ENCODE data around the gene WDR89.
"Not testable (repeated sequence)": the region's sequence is repeated elsewhere in the genome, so short reads cannot be mapped to it uniquely, and the experiment has no call there.

The WDR89 gene, protein sequence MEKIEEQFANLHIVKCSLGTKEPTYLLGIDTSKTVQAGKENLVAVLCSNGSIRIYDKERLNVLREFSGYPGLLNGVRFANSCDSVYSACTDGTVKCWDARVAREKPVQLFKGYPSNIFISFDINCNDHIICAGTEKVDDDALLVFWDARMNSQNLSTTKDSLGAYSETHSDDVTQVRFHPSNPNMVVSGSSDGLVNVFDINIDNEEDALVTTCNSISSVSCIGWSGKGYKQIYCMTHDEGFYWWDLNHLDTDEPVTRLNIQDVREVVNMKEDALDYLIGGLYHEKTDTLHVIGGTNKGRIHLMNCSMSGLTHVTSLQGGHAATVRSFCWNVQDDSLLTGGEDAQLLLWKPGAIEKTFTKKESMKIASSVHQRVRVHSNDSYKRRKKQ

DNA sequence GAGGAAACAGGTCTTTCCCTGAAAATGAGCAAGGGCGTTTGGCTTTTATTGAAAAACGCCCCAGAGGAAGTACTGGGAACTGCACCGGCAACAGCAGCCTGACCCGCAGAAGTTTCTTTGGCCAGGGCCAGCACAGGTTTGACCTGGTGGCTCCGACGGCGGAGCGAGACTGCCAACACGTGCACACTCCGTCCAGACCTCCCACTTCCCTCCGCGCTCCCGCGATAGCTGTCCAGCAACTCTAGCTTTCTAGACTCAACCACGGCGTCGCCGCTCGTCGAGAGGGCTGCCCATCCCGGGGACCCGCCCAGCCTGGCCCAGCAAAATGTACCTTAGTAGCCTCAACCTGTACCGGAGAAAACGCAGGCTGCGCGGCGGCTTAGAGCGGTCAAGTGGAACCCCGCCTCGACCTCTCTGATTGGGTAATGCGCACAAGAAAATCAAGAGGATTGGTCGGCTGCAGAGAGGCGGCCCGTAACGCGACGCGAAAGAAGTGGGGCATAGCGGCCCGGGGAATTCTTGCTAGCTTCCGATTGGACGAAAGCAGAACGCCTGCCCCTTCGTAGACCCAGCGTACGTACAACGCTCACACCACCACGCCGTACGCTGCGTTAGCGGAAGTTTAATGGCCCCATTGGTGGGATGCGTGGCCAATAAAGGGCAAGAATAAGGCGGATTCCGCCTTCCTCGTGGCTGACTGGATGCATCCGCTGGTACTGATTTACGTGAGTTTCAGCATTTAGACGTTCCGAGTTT, at the start of gene WDR89:
WDR89 (minus strand) TSS at position 399 of the 756 bp plus-strand sequence. CDS start 41,929 bp downstream, outside the sequence.
- DNase-seq = peak; percentile 93

DNA sequence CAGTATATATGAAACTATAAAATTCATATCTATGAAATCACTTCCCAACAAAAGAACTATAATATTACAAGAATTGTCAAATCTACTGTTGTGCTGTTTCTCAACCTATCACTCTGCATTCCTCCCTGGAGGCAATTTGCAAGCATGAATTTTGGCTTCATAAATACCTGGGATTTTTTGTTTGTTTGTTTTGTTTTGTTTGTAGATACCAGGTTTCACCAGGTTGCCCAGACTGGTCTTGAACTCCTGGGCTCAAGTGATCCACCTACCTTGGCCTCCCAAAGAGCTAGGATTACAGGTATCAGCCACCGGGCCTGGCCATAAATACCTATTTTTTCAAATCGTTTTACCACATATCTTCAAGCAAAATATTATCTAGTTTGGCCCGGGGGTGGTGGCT, 47.5 kb upstream of the WDR89 start:
- DNase-seq = no peak

DNA sequence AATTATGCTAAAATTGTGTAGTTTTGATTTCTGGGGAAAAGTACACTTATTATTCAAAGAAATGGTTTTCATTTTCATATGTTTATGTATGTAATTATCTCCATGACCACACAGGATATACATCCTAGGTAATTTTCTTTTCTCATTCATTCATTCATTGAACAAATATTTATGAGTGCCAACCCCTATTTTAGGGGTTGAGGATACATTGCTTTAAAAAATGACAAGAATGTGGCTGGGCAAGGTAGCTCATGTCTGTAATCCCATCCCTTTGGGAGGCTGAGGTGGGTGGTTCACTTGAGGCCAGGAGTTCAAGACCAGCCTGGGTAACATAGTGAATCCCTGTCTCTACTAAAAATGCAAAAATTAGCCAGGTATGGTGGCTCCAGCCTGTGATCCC, 45.3 kb upstream of the WDR89 start:
- DNase-seq = no peak

DNA sequence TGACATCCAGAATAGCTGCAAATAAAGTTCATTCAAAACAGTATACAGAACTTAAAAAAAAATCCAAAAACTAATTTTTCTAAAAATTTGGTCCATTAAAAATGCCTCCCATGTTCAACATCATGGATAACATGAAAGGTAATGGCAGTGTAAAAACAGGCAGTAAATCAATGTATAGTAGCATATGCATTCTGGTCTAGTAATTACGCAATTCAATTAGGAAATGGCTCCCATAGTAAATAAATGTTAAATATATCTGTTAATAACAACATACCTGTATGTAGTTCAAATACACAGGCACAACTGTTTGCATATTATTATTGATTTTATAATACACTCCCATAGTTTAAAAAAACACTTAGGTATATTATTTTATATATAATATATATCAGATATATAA, 43.7 kb upstream of the WDR89 start:
- no peak for DNase-seq

DNA sequence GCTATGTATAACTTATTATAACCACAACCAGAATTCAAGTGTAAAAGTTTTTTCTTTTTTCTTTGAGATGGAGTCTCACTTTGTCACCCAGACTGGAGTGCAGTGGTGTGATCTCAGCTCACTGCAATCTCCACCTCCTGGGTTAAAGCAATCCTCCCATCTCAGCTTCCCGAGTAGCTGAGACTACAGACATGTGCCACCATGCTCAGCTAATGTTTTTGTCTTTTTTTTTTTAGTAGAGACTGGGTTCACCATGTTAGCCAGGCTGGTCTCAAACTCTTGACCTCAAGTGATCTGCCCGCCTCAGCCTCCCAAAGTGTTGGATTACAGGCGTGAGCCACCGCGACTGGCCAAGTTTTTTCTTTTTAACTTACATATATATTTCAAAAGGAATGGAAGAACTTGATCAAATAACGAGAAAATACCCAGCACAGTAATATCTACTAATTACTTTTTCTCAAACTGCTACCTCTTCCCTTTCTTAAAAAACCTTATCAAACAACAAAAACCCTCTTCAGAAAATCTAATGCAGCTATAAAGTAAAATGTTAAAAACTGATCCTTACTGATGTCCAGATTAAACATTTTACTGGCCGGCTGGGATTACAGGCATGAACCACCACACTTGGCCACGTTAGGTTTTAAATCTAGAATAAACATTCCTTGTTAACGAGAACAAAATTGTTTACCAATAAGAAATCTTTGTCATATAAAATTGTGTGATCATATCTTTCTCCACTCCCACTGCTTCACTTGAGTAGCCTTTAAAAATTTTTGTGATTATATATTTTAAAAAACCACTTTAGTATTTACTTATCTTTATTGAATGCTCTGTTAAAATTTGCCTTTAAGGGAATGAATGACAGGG, 41.3 kb upstream of the WDR89 start:
- DNase-seq = no peak

DNA sequence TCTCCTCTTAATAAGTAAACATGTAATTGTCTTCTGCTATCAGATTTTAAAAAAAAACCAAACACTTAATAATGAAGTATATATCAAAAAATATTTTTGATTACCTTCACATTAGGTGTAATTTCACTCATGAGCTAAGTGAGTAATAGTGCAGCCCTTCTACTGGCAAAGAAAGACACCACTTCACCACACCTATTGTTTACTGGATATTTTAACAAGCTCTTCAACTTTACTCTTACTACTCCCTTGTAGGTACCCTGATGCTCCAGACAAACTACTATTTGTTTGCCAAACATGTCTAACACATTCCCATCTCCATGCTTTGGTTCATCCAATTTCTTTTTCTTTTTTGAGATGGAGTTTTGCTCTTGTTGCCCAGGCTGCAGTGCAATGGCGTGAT, 36.9 kb upstream of the WDR89 start:
- no peak for DNase-seq

DNA sequence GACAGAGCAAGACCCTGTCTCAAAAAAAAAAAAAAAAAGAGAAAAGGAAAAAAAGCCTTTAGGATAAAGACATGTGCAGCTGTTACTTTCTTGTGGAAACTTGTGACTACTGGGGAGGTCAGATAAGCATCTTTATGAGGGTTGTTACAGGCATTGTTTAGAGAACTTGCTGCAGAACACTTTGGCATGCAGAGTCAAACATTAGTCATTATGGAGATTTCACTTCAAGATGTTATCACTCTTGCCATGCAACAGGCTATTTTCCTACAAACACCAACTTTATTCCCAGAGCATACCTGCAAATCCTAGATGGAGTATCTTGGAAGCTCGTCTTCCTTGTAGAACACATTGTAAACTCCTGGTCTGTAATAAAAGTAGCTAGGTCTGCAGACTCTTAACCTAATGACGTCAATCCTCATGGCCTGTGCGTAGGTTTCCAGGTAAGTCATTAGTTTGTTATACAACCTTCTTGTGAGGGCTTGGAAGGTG, 36.3 kb upstream of the WDR89 start:
- no peak for DNase-seq

DNA sequence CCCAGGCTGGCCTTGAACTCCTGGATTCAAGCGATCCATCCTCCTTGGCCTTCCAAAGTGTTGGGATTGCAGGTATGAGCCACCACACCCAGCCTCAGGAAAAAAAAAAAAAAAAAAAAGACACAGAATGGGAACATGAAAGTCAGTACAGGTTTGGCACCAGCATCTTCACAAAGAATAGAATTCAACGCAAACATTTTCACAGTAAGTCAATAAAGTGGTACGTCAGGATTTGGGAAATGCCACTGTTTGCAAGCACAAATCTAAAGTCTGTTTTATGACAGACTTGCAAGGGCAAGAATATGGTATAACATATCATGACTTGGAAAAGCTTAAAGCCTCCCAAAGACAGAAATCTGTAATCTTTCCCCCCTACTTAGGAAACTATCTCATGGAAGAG, 34.9 kb upstream of the WDR89 start:
- DNase-seq = no peak

DNA sequence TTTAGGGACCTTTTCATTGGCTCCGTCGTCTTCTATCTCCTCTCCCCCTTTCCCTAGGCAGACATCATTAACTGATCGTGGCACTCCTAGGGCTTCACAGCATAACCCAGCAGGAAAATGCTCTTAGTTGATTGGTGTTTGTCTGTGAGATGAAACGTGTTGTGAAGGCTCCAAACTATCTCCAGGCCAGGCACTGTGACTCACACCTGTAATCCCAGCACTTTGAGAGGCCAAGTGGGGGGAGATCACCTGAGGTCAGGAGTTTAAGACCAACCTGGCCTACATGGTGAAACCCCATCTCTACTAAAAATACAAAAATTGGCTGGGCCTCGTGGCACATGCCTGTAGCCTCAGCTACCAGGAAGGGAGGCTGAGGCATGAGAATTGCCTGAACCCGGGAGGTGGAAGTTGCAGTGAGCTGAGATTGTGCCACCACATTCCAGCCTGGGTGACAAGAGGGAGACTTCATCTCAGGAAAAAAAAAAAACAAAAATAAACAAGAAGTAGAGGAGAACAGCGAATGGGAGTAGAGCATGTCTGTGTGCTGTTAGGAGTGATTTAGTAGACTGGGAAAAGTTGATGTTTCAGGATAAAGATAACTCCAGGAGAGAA, 32.3 kb upstream of the WDR89 start:
- DNase-seq = no peak

DNA sequence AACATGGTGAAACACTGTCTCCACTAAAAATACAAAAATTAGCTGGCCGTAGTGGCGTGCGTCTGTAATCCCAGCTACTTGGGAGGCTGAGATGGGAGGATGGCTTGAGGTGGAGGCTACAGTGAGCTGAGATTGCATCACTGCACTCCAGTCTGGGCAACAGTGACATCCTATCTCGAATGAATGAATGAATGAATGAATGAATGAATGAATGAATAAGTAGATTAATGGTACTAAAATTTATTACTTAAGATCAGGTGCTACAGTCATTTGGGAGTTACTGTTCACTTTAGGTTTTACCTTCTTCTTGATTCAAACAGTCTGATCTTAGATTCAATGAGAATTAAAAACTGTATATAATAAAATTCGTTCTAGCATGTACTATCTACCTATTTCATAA, 31.6 kb upstream of the WDR89 start:
- no peak for DNase-seq

DNA sequence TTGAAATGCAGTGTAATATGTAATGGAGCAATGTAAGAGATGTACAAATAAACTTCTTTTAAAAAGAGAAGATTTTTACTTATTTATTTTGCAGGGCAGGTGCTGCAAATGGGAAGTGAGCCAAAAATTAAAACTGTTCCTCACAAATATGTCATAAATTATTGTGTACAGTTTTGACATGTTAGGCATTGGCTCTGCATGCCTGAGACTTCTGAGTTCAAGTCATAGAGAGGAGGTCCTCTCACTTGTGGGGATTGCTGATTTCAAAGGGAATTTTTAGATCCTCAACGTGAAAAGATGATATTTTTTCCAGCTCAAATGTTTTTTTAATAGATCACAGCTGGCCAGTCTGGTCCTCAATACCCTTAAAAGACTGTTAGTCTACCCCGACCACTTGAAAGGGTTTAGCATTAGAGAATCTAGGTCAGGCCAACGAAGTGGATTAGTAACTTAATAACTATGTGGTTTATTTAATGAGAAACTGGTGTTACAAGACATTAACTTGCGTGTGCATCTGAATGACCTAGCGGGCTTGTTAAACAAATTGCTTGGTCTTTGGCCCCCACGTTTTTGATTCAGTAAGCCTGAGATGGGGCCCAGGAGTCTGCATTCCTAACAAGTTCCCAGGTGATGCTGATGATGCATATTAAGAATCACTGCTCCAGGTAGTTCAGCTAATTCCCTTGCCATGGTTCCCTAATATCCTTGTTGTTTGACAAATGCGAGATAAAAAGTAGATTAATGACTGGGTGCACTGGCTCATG, 30.9 kb upstream of the WDR89 start:
- no peak for DNase-seq

DNA sequence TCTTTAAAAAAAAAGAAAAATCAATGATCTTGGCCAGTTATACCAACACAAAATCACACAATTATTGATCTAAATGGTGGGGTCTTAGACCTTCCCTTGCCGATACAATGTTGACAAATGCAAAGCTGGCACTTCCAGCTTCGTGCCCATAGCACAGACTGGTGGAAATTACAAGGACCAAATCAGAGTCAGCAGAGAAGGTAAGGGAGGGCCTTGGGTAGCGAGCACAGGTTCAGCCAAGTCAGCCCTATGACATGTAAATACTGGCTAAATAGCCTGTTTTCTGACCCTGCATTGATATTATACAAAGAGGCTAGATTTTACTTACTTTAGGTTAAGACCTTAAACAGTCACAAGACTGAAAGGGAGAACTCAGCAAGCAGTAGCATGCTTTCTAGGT, 30.3 kb upstream of the WDR89 start:
- DNase-seq = no peak

DNA sequence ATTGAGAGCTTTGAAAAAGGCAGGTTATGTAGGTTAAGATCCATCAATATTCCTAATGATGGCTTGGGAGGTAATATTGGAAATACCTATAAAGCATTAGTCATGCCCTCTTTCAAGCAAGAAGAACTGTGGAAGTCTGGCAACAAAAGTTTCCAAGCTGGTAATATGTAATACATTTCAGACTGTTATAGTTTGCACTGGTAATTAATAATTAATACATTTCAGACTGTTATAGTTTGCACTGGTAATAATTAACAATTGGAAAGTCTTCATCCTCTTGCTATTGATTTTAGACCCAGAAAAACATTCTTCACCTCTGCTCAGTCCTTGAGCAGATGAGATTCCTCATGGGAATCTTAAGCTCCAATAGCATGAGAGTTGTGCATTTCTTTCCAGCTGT, 29.0 kb upstream of the WDR89 start:
- DNase-seq = no peak

DNA sequence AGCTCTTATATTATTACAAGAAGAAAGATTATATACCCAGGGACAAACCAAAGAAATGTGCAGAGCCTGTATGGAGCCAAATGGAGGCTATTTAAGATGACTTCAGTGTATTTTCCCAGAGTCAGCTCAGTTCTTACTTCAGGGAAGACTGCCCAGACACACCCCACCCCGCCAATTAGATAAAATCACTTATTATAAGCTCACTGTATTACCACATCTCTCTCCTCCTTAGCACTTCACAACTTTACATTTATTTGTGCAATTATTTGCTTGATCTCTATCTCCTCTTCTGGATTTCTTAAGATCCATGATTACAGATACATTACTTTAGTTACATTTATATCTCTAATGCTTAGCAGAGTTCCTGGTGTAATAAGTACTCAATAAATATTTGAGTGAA, 24.7 kb upstream of the WDR89 start:
- no peak for DNase-seq

DNA sequence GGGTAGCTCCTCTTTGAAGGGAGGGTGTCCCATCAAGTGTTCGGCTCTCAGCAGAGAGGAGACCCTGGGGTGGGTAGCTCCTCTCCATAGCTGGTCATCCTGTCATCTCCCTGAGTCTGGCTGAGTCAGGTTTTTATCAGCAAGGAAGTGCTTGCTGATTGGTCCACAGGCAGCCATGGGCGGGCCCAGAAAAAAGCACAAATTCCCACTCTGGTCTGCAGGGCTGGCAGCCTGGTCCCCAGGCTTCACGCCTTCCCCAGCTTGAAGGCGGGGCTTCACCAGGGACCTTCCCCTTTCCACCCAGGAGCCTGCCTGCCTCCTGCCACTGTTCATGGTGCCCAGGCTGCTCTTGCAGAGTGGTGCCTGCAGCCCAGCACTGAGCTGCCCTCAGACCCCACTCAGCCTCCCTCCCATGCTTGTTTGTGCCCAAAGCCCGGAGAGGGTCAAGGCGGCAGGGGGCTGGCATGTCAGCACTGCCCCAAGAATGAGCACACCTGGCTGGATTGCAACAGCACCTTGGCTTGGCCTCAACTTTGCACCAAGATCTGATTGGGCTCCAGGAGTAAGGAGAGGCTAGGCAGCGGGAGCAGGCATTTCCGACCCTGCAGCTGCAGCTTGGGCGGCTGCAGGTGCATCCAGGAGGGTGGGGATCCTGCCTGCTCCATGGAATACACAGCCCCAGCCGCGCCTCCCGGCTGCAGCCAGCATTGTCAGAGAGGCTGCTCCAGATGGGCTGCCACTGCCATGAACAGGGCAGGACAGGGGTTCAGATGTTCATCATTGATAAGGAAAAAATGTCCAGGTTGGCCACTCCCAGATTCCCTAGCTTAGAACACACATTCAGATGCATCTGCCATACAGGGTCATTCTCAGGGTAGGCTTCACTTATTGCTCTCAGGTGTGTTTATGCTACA, 22.0 kb upstream of the WDR89 start:
- no peak for DNase-seq

DNA sequence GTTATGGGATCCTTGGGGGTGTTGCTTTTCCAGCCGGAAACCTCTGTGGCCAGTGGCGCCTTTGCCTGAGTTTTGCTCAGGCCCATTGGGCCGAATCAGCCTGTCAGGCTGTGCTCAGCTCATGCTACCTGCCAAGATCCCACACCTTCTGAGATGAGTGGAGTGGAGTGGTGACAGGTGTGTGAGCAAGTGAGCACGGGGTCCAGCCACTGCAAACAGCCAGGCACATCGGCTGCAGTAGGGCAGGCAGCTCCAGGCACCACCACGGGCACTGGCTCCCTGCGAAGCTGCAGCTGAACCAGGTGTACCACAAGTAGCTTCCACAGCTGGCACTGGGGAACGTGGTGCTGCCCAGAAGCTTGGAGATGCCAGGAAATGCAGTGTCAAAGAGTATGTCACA, 21.1 kb upstream of the WDR89 start:
- DNase-seq = no peak

DNA sequence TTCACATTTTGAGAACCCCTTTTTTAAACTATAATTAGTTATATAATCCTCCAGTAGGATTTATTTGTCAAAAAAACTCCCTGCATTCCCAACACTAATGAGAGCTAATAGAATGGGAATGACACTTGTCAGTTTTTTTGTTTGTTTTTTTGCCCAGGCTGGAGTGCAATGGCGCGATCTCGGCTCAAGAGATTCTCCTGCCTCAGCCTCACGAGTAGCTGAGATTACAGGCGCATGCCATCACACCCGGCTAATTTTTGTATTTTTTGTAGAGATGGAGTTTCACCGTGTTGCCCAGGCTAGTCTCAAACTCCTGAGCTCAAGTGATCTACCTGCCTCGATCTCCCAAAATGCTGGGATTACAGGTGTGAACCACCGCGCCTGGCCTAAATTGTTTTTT, 20.2 kb upstream of the WDR89 start:
- DNase-seq = not testable (repeated sequence)

DNA sequence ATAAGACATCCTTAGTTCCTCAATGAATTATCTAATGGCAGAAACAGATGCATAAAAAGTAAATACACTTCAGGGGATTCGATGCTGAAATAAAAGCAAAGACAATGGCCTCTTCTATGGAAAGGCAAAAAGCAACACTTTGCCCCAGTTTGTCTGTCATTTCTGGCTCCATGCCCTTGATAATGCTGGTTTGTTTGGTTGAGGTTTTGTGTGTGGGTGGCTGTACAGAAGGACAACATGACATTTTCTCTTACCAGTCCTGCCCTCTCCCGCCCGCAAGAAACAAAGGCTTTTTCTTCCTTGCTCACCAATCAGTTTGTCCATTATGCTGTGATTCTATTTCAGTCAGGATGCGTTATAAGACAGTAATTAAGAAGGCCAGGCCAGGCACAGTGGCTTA, 18.1 kb upstream of the WDR89 start:
- no peak for DNase-seq

DNA sequence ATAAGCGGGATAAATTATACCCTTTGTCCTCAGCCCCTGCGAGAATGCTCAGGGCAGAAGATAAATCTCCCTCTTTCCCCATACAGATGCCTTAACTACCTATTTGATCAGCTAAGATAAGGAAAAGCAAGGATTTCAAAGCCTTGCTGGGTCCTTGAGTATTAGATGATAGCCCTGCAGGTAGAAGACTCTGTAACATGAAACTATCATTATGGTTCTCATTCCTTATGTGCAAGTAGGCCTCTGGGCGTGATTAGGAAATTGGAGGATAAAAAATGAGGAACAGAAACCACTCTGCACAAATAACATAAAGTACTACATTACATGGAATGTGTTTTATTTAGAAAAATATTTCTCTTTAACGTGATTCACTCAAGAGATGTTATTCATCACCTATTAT, 14.5 kb upstream of the WDR89 start:
- DNase-seq = no peak

DNA sequence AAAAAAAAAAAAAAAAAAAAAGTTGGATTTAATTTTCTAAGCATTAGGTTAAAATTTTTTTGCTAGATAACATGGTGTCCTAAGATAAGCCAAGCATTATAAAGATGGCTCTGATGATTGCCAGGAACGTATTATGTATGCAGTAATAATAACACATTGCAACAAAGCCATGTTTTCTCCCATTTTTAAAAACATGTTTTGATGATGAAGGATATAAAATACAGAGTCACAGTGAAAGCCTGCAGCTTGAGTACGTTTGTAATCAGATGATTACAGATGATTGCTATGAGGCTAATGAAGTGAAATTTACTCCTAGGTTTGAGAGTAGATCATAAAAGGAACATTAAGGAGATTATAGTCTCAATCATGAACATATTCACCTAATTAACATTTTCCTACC, 13.3 kb upstream of the WDR89 start:
- DNase-seq = no peak

DNA sequence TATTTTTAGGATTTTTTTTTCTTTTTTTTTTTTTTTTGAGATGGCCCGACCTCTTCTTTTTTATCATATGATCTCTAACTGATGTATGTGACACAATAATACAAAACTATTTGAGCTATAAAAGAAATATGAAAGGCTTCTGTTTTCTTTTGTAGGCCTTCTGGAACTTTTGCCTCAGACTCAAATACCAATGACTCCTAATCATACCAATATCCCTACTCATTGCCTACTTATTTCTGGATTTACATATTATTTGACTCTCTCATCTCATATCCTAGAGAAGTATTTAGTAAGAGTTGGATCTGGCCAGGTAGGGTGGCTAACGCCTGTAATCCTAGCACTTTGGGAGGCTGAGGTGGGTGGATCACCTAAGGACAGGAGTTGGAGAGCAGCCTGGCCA, 12.7 kb upstream of the WDR89 start:
- no peak for DNase-seq
